Skeletal muscle tissue (tissue), 4 donors: ENCODE measurements around the gene MED13. TPM values are rescaled to one million over a fixed set of nuclear protein-coding genes. Genes with fewer than 3 reads are reported as not detected.

Experiments
- H3K27ac ChIP-seq: one replicate; pipeline ENCODE4 v1.7.0; 2013; ENCODE audit warnings: mild to moderate bottlenecking, low read depth, low read length, inconsistent platforms
- H3K27me3 ChIP-seq, 3 donors: one replicate each; pipeline ENCODE4 v1.7.0; 2013; ENCODE audit warnings: low read length in 3 of 3; ENCODE audit not compliant: control insufficient read depth in 3 of 3, insufficient read depth in 3 of 3
- H3K36me3 ChIP-seq, 3 donors: one replicate each; pipeline ENCODE4 v1.7.0; 2013; ENCODE audit warnings: low read length in 3 of 3; ENCODE audit not compliant: control insufficient read depth in 3 of 3, insufficient read depth in 3 of 3
- H3K4me1 ChIP-seq, 3 donors: one replicate each; pipeline ENCODE4 v1.7.0; 2013; ENCODE audit warnings: low read length in 3 of 3, mild to moderate bottlenecking in 3 of 3; ENCODE audit not compliant: control insufficient read depth in 3 of 3, insufficient read depth in 3 of 3
- H3K4me3 ChIP-seq, 3 donors: one replicate each; pipeline ENCODE4 v1.7.0; 2013; ENCODE audit warnings: low read length in 3 of 3
- H3K9ac ChIP-seq, 3 donors: one replicate each; pipeline ENCODE4 v1.7.0; 2013; ENCODE audit warnings: low read length in 3 of 3, mild to moderate bottlenecking in 3 of 3, moderate library complexity in 2 of 3, low read depth in 1 of 3
- H3K9me3 ChIP-seq, 3 donors: one replicate each; pipeline ENCODE4 v1.7.0; 2013; ENCODE audit warnings: low read length in 3 of 3; ENCODE audit not compliant: control insufficient read depth in 3 of 3
- total RNA-seq: library from RNA; depleted of rRNA; stranded (reverse); fragments of >200 nt; gene quantifications from one replicate; pipeline ENCODE4 v1.2.3, GENCODE V29; 2014
- donor health status: Osteomylitis.

The MED13 gene
- total RNA-seq, 1 donor from 2014 or later = 69.4 TPM

DNA sequence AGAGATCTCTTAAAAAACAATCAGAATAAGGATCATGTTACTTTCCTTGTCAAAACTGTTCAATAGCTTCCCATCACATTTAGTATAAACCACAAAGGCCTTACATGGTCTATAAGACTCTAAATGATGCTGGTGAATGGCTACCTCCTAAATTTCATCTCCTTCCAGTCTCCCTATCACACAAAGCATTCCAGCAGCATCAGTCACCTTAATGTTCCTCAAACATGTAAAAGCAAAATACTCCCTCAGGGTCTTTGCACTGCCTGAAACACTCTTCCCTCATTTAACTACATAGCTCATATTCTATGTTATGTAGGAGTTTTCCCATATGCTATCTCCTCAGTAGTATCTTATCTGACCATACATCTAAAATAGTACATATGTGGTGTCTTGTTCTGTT is 83.8 kb downstream of the MED13 start:
- no peaks in the 10 kb centered on the region for H3K9me3 ChIP-seq
- peaks cover 20 to 48% (median 47%) of the 10 kb centered on the region in 3 donors for H3K36me3 ChIP-seq
- H3K4me3 ChIP-seq = no peak overlapping the region
- H3K4me1 ChIP-seq = no peaks in the 10 kb centered on the region
- no peaks in the 10 kb centered on the region for H3K27me3 ChIP-seq
- H3K27ac ChIP-seq = no peak overlapping the region
- no peak overlapping the region for H3K9ac ChIP-seq

DNA sequence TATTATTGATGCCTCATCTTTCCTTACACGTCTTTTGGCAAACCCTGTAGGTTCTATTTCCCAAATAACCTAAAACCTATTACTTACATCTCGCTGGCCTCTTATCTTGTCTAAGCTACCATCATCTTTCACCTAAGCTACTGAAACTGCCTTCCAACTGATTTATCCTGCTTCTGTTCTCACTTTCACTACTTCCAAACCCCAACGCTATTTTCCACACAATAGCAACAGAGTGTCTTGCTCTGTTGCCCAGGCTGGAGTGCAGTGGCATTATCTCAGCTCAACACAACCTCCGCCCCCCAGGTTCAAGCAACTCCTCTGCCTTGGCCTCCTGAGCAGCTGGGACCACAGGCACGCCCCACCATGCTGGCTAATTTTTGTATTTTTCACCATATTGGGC is 84.5 kb downstream of the MED13 start:
- Histone ChIP-seq H3K36me3 (peaks cover 20 to 46% (median 42%) of the 10 kb centered on the region in 3 donors), H3K27ac (no peak overlapping the region), H3K4me1 (no peaks in the 10 kb centered on the region)

DNA sequence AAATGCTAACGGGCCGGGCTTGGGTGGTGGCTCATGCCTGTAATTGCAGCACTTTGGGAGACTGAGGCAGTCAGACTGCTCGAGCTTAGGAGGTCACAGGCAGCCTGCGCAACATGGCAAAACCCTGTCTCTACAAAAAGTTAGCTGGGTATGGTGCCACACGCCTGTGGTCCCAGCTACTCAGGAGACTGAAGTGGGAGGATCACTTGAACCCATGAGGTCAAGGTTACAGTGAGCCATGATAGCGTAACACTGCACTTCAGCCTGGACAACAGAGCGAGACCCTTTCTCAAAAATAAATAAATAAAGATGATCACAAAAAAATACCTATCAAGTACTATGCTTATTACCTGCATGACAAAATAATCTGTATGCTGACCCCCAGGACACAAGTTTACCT is 91.0 kb downstream of the MED13 start:
- no peak overlapping the region for H3K9ac ChIP-seq
- no peaks in the 10 kb centered on the region for H3K9me3 ChIP-seq
- H3K36me3 ChIP-seq = peaks cover 13 to 23% (median 14%) of the 10 kb centered on the region in 3 donors
- no peaks in the 10 kb centered on the region for H3K27me3 ChIP-seq
- no peak overlapping the region for H3K4me3 ChIP-seq
- no peak overlapping the region for H3K27ac ChIP-seq
- no peaks in the 10 kb centered on the region for H3K4me1 ChIP-seq

More for the DNA sequence above, 84.5 kb downstream of the MED13 start:
- Histone ChIP-seq H3K9ac (no peak overlapping the region), H3K9me3 (no peaks in the 10 kb centered on the region), H3K4me3 (no peak overlapping the region), H3K27me3 (no peaks in the 10 kb centered on the region)

DNA sequence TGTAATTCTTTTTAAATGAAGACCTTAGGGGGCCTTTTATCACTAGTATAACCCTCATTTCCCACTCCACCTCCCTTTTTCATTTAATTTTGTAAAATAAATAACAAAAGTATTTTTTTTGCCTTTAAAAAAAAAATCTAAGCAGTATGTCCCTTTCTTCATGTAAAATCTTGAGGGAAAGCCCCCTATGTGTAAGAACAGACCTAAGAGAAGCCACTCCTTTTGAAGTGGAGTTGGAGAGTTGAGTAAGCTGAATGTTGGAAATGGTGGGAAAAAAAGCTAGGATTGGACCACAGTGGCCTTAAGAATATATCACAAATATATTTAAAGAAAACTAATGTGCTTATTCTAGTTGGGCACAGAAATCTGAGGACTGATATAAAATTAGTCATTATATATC is 92.8 kb downstream of the MED13 start:
- Histone ChIP-seq H3K27me3 (no peaks in the 10 kb centered on the region), H3K27ac (no peak overlapping the region), H3K9me3 (no peaks in the 10 kb centered on the region), H3K4me1 (no peaks in the 10 kb centered on the region), H3K36me3 (peaks cover 19 to 33% (median 22%) of the 10 kb centered on the region in 3 donors), H3K4me3 (no peak overlapping the region), H3K9ac (no peak overlapping the region)

DNA sequence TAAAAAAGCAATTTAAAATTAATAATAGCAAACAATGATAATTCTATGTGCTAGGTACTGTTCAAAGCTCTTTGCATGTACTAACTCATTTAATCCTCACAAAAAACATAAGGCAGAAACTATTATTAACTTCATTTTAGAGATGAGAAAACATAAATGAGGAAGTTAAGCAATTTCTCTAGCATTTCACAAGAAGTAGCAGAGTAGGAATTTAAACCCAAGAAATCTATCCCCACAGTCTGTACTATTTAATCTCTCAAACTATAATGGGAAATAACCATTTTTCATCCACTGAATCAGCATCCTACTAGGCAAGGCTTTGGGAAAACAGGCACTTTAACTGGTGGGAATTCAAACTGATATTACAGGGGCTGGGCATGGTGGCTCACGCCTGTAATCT is 95.0 kb downstream of the MED13 start:
- Histone ChIP-seq H3K4me3 (no peak overlapping the region), H3K4me1 (no peaks in the 10 kb centered on the region), H3K27me3 (no peaks in the 10 kb centered on the region), H3K27ac (no peak overlapping the region), H3K9ac (no peak overlapping the region), H3K9me3 (no peaks in the 10 kb centered on the region), H3K36me3 (peaks cover 23 to 36% (median 35%) of the 10 kb centered on the region in 3 donors)

DNA sequence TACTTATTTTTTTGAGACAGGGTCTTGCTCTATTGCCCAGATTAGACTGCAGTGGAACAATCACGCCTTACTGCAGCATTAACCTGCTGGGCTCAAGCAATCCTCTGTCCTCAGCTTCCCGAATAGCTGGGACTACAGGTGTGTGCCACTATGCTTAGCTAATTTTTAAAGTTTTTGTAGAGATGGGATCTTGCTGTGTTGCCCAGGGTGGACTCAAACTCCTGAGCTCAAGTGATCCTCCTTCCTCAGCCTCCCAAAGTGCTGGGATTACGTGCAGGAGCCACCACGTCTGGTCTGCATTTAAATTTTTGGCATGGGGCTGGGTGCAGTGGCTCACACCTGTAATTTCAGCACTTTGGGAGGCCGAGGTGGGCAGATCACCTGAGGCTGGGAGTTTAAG is 96.3 kb downstream of the MED13 start:
- Histone ChIP-seq H3K4me1 (no peaks in the 10 kb centered on the region), H3K27me3 (no peaks in the 10 kb centered on the region), H3K4me3 (no peak overlapping the region), H3K9me3 (no peaks in the 10 kb centered on the region), H3K9ac (no peak overlapping the region), H3K27ac (no peak overlapping the region), H3K36me3 (peaks cover 33 to 48% (median 47%) of the 10 kb centered on the region in 3 donors)

DNA sequence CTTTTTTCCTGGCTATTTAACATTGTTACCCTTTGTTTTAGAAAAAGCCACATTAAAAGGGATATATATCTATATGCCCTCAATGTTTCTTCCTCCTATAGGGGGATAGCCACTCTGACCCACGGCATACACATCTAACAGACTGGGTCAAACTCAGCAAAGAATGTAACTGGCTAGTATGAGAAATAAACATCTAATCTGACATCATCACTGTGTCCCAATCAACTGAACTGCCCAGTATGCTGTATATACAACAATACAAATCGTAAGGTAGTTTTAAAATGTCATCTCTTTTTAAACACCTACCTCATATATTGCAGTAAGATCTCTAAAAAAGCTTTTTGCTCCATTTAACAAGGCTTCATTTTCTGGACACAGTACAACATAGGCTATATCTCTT is 97.3 kb downstream of the MED13 start:
- Histone ChIP-seq H3K36me3 (peaks cover 35 to 56% (median 53%) of the 10 kb centered on the region in 3 donors), H3K27me3 (no peaks in the 10 kb centered on the region), H3K4me3 (no peak overlapping the region), H3K27ac (no peak overlapping the region), H3K9me3 (no peaks in the 10 kb centered on the region), H3K9ac (no peak overlapping the region), H3K4me1 (no peaks in the 10 kb centered on the region)

DNA sequence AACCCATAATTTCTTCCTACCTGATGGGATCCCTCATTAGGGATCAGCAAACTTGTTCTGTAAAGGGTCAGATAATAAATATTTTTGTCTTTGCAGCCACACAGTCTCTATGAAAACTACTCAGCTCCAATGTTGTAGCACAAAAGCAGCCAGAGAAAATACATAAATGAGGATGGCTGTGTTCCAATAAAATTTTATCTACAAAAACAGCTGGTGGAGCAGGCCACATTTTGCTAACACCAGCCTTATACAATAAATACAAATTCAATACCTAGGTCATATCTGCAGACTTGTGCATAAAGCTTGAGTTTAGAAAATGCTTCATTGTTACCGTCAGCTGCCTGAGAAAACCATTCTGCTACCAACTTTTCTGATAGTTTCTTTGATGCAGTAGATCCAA is 98.9 kb downstream of the MED13 start:
- H3K27me3 ChIP-seq = no peaks in the 10 kb centered on the region
- no peak overlapping the region for H3K27ac ChIP-seq
- H3K4me1 ChIP-seq = no peaks in the 10 kb centered on the region
- no peak overlapping the region for H3K4me3 ChIP-seq
- H3K9ac ChIP-seq = no peak overlapping the region
- no peaks in the 10 kb centered on the region for H3K9me3 ChIP-seq
- peaks cover 39 to 61% (median 59%) of the 10 kb centered on the region in 3 donors for H3K36me3 ChIP-seq

DNA sequence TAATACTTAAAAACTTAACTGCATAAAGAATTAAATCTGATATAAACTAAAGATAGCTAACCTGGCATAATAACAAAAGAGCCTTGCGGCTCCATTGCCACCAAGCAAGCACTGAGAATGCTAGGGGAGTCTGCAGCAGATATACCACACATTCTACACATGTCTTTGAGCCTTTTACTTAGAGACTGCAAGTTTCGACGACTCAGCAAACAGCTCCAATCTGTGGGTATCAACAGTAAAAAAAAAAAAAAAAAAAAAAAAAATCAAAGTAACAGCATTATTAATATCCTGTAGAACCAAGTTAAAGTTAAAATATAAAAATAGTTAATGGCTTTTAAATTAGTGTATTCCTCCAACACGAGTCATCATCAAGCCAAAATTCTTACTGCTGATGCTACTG is 109.5 kb downstream of the MED13 start:
- no peak overlapping the region for H3K4me3 ChIP-seq
- H3K36me3 ChIP-seq = peaks cover 28 to 56% (median 48%) of the 10 kb centered on the region in 3 donors
- H3K9ac ChIP-seq = no peak overlapping the region
- no peak overlapping the region for H3K27ac ChIP-seq
- no peaks in the 10 kb centered on the region for H3K27me3 ChIP-seq
- H3K4me1 ChIP-seq = no peaks in the 10 kb centered on the region
- H3K9me3 ChIP-seq = no peaks in the 10 kb centered on the region

DNA sequence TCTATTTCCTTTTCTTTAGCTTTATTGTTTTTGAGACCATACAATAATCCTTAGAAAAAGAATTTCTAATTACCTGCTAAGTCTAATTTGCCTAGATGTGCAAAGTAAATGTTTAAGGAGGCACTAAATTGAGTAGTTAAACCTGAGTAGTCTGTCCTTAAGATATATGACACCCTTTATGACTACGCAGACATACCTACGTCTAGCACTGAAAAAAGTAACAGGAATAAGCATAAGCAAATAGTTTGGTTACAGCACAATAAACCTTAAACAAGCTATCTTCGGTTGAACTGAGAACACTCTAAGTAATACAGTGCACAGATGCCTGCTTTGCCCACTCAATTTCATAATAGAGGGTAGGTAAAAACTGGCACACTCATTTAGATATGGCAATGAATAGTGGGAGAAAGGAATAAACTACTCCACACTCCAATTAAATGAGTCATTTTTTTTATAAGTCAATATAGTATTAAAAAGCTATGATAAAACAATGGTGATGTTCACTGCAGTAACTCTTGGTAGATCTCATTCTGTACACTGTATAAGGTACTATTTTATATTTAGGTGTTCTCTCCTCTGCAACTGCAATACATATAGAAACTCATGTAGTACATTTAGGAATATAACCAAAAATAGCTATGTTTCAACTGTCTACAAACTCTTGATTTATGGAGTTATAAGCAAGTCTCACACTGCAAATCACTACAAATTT is 117.6 kb downstream of the MED13 start:
- Histone ChIP-seq H3K36me3 (peaks cover 38 to 61% (median 43%) of the 10 kb centered on the region in 3 donors), H3K27ac (no peak overlapping the region), H3K27me3 (no peaks in the 10 kb centered on the region), H3K9me3 (no peaks in the 10 kb centered on the region), H3K4me1 (no peaks in the 10 kb centered on the region), H3K9ac (no peak overlapping the region), H3K4me3 (no peak overlapping the region)
